H1 (cell line): Measurements from ENCODE around the gene SLC30A2.

Source experiments
- ASH2L ChIP-seq: fragments of 200-600, 300-600 bp; sonication (generic); IDR thresholded peaks from one replicate; pipeline ENCODE4 v1.7.1; 2017; ENCODE audit warnings: low read length
- BRCA1 ChIP-seq: IDR thresholded peaks from 2 replicates; pipeline ENCODE4 v1.6.1; 2012; ENCODE audit warnings: low read depth, low read length, improper control_type of control experiment
- CHD1 ChIP-seq: IDR thresholded peaks from 2 replicates; pipeline ENCODE4 v1.6.1; 2012; ENCODE audit warnings: low read depth, low read length, improper control_type of control experiment
- EGR1 ChIP-seq: IDR thresholded peaks from 2 replicates; pipeline ENCODE4 v1.6.1; 2011; ENCODE audit warnings: low read depth, low read length, borderline replicate concordance
- EZH2 ChIP-seq: fragments of 200-600 bp; sonication (generic); IDR thresholded peaks from 2 replicates; pipeline ENCODE4 v1.7.1; 2012; ENCODE audit warnings: low read depth, mild to moderate bottlenecking, moderate library complexity, low read length, inconsistent platforms; ENCODE audit not compliant: severe bottlenecking
- JUN ChIP-seq: IDR thresholded peaks from 2 replicates; pipeline ENCODE4 v1.6.1; 2011; ENCODE audit warnings: low read depth, mild to moderate bottlenecking, improper control_type of control experiment, low read length
- JUND ChIP-seq: IDR thresholded peaks from 2 replicates; pipeline ENCODE4 v1.6.1; 2011; ENCODE audit warnings: mild to moderate bottlenecking, improper control_type of control experiment, low read length
- NRF1 ChIP-seq: IDR thresholded peaks from 2 replicates; pipeline ENCODE4 v1.6.1; 2011; ENCODE audit warnings: mild to moderate bottlenecking, low read depth, low read length, improper control_type of control experiment
- POLR2A ChIP-seq, 2 experiments: IDR thresholded peaks; 1 replicate in 1 of 2; 2 replicates in 1 of 2; pipeline ENCODE4 v1.6.1; 2011; ENCODE audit warnings: low read depth in 2 of 2, low read length in 2 of 2, mild to moderate bottlenecking in 2 of 2; ENCODE audit errors: control extremely low read depth in 1 of 2
- POLR2AphosphoS5 ChIP-seq: IDR thresholded peaks from 2 replicates; pipeline ENCODE4 v1.6.1; 2011; ENCODE audit warnings: low read depth, low read length
- SRF ChIP-seq: IDR thresholded peaks from 2 replicates; pipeline ENCODE4 v1.6.1; 2011; ENCODE audit warnings: mild to moderate bottlenecking, low read depth, low read length, moderate library complexity
- YY1 ChIP-seq: IDR thresholded peaks from 2 replicates; pipeline ENCODE4 v1.6.1; 2011; ENCODE audit warnings: low read depth, mild to moderate bottlenecking, low read length
- TF ChIP-seq, protein P1 (sequence below), 3 experiments: IDR thresholded peaks; 1 replicate in 2 of 3; 2 replicates in 1 of 3; pipeline versions ENCODE4 v1.5.1 to v1.6.1; 2011; ENCODE audit warnings: low read length in 3 of 3, mild to moderate bottlenecking in 3 of 3, inconsistent platforms in 2 of 3, low read depth in 1 of 3, moderate library complexity in 1 of 3; ENCODE audit not compliant: insufficient read depth in 1 of 3; ENCODE audit errors: control extremely low read depth in 1 of 3
- TF ChIP-seq, protein P2 (sequence below): IDR thresholded peaks from 2 replicates; pipeline ENCODE4 v1.6.1; 2011; ENCODE audit warnings: low read length, improper control_type of control experiment

DNA sequence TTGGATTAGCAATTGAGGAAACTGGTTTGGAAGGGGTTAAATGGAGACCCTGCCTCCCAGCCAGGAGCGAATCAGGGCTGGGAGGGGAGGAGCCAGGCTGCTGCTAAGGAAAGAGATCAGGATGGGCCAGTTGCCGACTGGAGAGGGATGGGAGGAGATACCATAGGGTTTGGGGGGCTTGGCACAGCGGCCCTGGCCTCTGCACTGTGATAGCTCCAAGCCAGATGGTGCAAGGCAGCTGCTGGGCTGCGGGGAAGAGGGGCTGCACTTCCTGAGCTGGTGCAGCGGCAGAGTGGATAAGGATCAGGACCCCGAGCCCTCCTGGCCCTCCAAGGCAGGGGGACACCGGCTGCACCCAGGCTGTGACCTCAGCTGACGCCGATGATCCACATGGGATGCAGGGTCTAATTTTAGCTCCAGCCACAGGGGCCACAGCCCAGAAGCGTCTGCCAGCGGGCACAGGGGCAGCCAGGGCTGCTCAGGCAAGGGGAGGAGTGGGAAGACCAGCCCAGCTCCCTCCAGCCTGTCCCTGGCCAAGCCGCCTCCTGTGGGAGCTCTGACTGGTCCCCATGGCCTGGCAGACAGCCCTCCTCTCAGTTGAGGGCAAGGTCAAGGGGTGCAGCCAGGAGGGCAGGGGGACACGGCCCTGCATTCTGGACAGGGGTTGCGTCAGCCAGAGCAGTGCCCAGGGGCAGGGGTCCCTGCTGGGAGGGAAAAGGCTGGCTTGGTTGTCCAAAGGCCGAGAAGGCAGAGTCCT is 24.1 kb downstream of the SLC30A2 start, which contains the start of gene EXTL1:
- TF ChIP-seq, protein P1, sequence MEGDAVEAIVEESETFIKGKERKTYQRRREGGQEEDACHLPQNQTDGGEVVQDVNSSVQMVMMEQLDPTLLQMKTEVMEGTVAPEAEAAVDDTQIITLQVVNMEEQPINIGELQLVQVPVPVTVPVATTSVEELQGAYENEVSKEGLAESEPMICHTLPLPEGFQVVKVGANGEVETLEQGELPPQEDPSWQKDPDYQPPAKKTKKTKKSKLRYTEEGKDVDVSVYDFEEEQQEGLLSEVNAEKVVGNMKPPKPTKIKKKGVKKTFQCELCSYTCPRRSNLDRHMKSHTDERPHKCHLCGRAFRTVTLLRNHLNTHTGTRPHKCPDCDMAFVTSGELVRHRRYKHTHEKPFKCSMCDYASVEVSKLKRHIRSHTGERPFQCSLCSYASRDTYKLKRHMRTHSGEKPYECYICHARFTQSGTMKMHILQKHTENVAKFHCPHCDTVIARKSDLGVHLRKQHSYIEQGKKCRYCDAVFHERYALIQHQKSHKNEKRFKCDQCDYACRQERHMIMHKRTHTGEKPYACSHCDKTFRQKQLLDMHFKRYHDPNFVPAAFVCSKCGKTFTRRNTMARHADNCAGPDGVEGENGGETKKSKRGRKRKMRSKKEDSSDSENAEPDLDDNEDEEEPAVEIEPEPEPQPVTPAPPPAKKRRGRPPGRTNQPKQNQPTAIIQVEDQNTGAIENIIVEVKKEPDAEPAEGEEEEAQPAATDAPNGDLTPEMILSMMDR (IDR thresholded peaks at IDR 0.05; ENCODE audit: control extremely low read depth in 1 of 3, insufficient read depth in 1 of 3, low read depth in 1 of 3, low read length in 3 of 3) = no peak
- TF ChIP-seq JUN (no peak), YY1 (no peak), EZH2 (no peak), BRCA1 (no peak), ASH2L (no peak), EGR1 (no peak), POLR2AphosphoS5 (peak; percentile 55; the same call in 1 of the 2 replicates), JUND (no peak), POLR2A (IDR thresholded peaks at IDR 0.05; ENCODE audit: control extremely low read depth in 1 of 2, low read depth in 2 of 2, low read length in 2 of 2) (peak in 1 of 2 experiments; percentile 63; a peak in 2 of 3 replicates), SRF (no peak), NRF1 (no peak), CHD1 (no peak)
- TF ChIP-seq, protein P2, sequence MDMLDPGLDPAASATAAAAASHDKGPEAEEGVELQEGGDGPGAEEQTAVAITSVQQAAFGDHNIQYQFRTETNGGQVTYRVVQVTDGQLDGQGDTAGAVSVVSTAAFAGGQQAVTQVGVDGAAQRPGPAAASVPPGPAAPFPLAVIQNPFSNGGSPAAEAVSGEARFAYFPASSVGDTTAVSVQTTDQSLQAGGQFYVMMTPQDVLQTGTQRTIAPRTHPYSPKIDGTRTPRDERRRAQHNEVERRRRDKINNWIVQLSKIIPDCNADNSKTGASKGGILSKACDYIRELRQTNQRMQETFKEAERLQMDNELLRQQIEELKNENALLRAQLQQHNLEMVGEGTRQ = no peak
